Large intestine (tissue), 3 donors: Measurements from ENCODE around the gene ACTRT3. TPM values are rescaled to one million over a fixed set of nuclear protein-coding genes. Genes with fewer than 3 reads are reported as not detected.
"Not testable (repeated sequence)": the region's sequence is repeated elsewhere in the genome, so short reads cannot be mapped to it uniquely, and the experiment has no call there.

Experiments used
- DNase-seq, 2 donors: peaks; one replicate each; pipeline versions ENCODE4 v3.0.0 to v3.0.0-alpha.2; 2013
- H3K27ac ChIP-seq: one replicate; pipeline ENCODE4 v1.5.1; 2013; ENCODE audit warnings: low read length
- H3K27me3 ChIP-seq: 2 replicates; pipeline ENCODE4 v1.6.1; 2013; ENCODE audit warnings: low read length; ENCODE audit not compliant: control insufficient read depth, insufficient read depth
- H3K36me3 ChIP-seq: 2 replicates; pipeline ENCODE4 v1.6.1; 2013; ENCODE audit warnings: low read length; ENCODE audit not compliant: control insufficient read depth, insufficient read depth
- H3K4me1 ChIP-seq: one replicate; pipeline ENCODE4 v1.6.1; 2013; ENCODE audit warnings: low read length; ENCODE audit not compliant: control insufficient read depth, insufficient read depth
- H3K4me3 ChIP-seq: one replicate; pipeline ENCODE4 v1.5.1; 2013; ENCODE audit warnings: low read length
- H3K9me3 ChIP-seq: one replicate; pipeline ENCODE4 v1.6.1; 2013; ENCODE audit warnings: mild to moderate bottlenecking, low read depth, low read length, moderate library complexity; ENCODE audit not compliant: control insufficient read depth
- WGBS: methylation state at CpG from one replicate; pipeline ENCODE4 v1.1.5; 2013; ENCODE audit warnings: low lambda C conversion rate; ENCODE audit not compliant: insufficient coverage; 5-methylcytosine and 5-hydroxymethylcytosine counted together
- polyA plus RNA-seq: library from polyadenylated mRNA; unstranded; fragments of 120-200 nt; gene quantifications from one replicate; pipeline ENCODE4 v1.2.1, GENCODE V29; 2013

The ACTRT3 gene
- polyA plus RNA-seq, 1 donor, result 12.8 TPM

- H3K4me3 ChIP-seq, result no peak overlapping the region
- peaks cover 3% of the 10 kb centered on the region for H3K4me1 ChIP-seq
- no peaks in the 10 kb centered on the region for H3K36me3 ChIP-seq
- H3K27me3 ChIP-seq, result no peaks in the 10 kb centered on the region
- no peak for DNase-seq
- no peak overlapping the region for H3K27ac ChIP-seq
- H3K9me3 ChIP-seq, result no peaks in the 10 kb centered on the region
- WGBS, result no CpG with 5 or more reads among the region's 3 CpGs
Observed at GRCh38 chr3:169754711-169755110, 14.7 kb downstream of the ACTRT3 start.

- Histone ChIP-seq H3K4me3 (no peak overlapping the region), H3K27me3 (peaks cover 4% of the 10 kb centered on the region), H3K36me3 (no peaks in the 10 kb centered on the region), H3K4me1 (peaks cover 3% of the 10 kb centered on the region), H3K9me3 (no peaks in the 10 kb centered on the region), H3K27ac (no peak overlapping the region)
- no peak for DNase-seq
- WGBS, result 73% methylated on average over 2 of the region's 2 CpGs
Observed at GRCh38 chr3:169751875-169752274, 17.5 kb downstream of the ACTRT3 start.

- no peak for DNase-seq
- peaks cover 4% of the 10 kb centered on the region for H3K27me3 ChIP-seq
- no peaks in the 10 kb centered on the region for H3K36me3 ChIP-seq
- no peak overlapping the region for H3K4me3 ChIP-seq
- 23% methylated on average over 2 of the region's 2 CpGs for whole genome bisulfite sequencing
- peaks cover 3% of the 10 kb centered on the region for H3K4me1 ChIP-seq
- H3K9me3 ChIP-seq, result no peaks in the 10 kb centered on the region
- no peak overlapping the region for H3K27ac ChIP-seq
Observed at GRCh38 chr3:169750665-169751064, 18.7 kb downstream of the ACTRT3 start.

- WGBS, result 86% methylated on average over 1 of the region's 3 CpGs
- H3K4me3 ChIP-seq, result no peak overlapping the region
- DNase-seq, result no peak
- H3K9me3 ChIP-seq, result no peaks in the 10 kb centered on the region
- no peaks in the 10 kb centered on the region for H3K36me3 ChIP-seq
- no peaks in the 10 kb centered on the region for H3K4me1 ChIP-seq
- peaks cover 4% of the 10 kb centered on the region for H3K27me3 ChIP-seq
- H3K27ac ChIP-seq, result no peak overlapping the region
Observed at GRCh38 chr3:169748670-169749069, 20.7 kb downstream of the ACTRT3 start.

GRCh38 chr3:169746924-169747323, 22.4 kb downstream of the ACTRT3 start:
- no peak overlapping the region for H3K27ac ChIP-seq
- no CpG with 5 or more reads among the region's 6 CpGs for WGBS
- no peaks in the 10 kb centered on the region for H3K36me3 ChIP-seq
- no peaks in the 10 kb centered on the region for H3K9me3 ChIP-seq
- H3K4me3 ChIP-seq, result no peak overlapping the region
- H3K27me3 ChIP-seq, result peaks cover 4% of the 10 kb centered on the region
- DNase-seq, result no peak
- no peaks in the 10 kb centered on the region for H3K4me1 ChIP-seq

- Histone ChIP-seq H3K27me3 (peaks cover 4% of the 10 kb centered on the region), H3K27ac (no peak overlapping the region), H3K4me1 (no peaks in the 10 kb centered on the region), H3K36me3 (no peaks in the 10 kb centered on the region), H3K9me3 (no peaks in the 10 kb centered on the region), H3K4me3 (no peak overlapping the region)
- 50% methylated on average over 1 of the region's 1 CpG for WGBS
- DNase-seq, result no peak
Observed at GRCh38 chr3:169744366-169745054, 24.9 kb downstream of the ACTRT3 start.

GRCh38 chr3:169739067-169739466, 30.3 kb downstream of the ACTRT3 start:
- no peaks in the 10 kb centered on the region for H3K4me1 ChIP-seq
- H3K9me3 ChIP-seq, result peaks cover 5% of the 10 kb centered on the region
- 56% methylated on average over 1 of the region's 2 CpGs for WGBS
- no peak overlapping the region for H3K27ac ChIP-seq
- H3K4me3 ChIP-seq, result no peak overlapping the region
- H3K27me3 ChIP-seq, result no peaks in the 10 kb centered on the region
- H3K36me3 ChIP-seq, result no peaks in the 10 kb centered on the region
- DNase-seq, result no peak

- not testable (repeated sequence) for H3K27ac ChIP-seq, H3K27me3 ChIP-seq, H3K9me3 ChIP-seq, H3K4me3 ChIP-seq, H3K4me1 ChIP-seq, H3K36me3 ChIP-seq, DNase-seq
Observed at GRCh38 chr3:169731857-169732256, 37.5 kb downstream of the ACTRT3 start.

- H3K27ac ChIP-seq, result no peak overlapping the region
- DNase-seq, result no peak
Observed at GRCh38 chr3:169722724-169723123, 46.6 kb downstream of the ACTRT3 start.

GRCh38 chr3:169718415-169718814, 50.9 kb downstream of the ACTRT3 start:
- not testable (repeated sequence) for H3K4me1 ChIP-seq, H3K27me3 ChIP-seq, H3K4me3 ChIP-seq, H3K27ac ChIP-seq, H3K36me3 ChIP-seq, H3K9me3 ChIP-seq, DNase-seq
- no CpG with 5 or more reads among the region's 4 CpGs for WGBS

More at GRCh38 chr3:169722724-169723123, 46.6 kb downstream of the ACTRT3 start:
- H3K36me3 ChIP-seq, result no peaks in the 10 kb centered on the region
- no peak overlapping the region for H3K4me3 ChIP-seq
- no peaks in the 10 kb centered on the region for H3K4me1 ChIP-seq
- H3K9me3 ChIP-seq, result no peaks in the 10 kb centered on the region
- no peaks in the 10 kb centered on the region for H3K27me3 ChIP-seq
